ENCODE results near the gene SLC9A9.
"Not testable (repeated sequence)": the region's sequence is repeated elsewhere in the genome, so short reads cannot be mapped to it uniquely, and the experiment has no call there.

The SLC9A9 gene

GRCh38 chr3:143441516-143442171, 406.6 kb downstream of the SLC9A9 start:
- no peak for DNase-seq

- DNase-seq = peak in 1 of 3 experiments; percentile 7
Observed at GRCh38 chr3:143439817-143440216, 408.5 kb downstream of the SLC9A9 start.

- DNase-seq = no peak
Observed at GRCh38 chr3:143437405-143437804, 410.9 kb downstream of the SLC9A9 start.

- DNase-seq = no peak
Observed at GRCh38 chr3:143436231-143436930, 411.9 kb downstream of the SLC9A9 start.

- DNase-seq = no peak
Observed at GRCh38 chr3:143433787-143434378, 414.4 kb downstream of the SLC9A9 start.

GRCh38 chr3:143431298-143431697, 417.0 kb downstream of the SLC9A9 start:
- not testable (repeated sequence) for DNase-seq

- DNase-seq = no peak
Observed at GRCh38 chr3:143430568-143430967, 417.7 kb downstream of the SLC9A9 start.

GRCh38 chr3:143429628-143430514, 418.4 kb downstream of the SLC9A9 start:
- no peak for DNase-seq

GRCh38 chr3:143428294-143428693, 420.0 kb downstream of the SLC9A9 start:
- DNase-seq = no peak

- DNase-seq = no peak
Observed at GRCh38 chr3:143427631-143428030, 420.6 kb downstream of the SLC9A9 start.

GRCh38 chr3:143424874-143425273, 423.4 kb downstream of the SLC9A9 start:
- DNase-seq = peak in 1 of 3 experiments; percentile 20

GRCh38 chr3:143421556-143421955, 426.7 kb downstream of the SLC9A9 start:
- no peak for DNase-seq

GRCh38 chr3:143419611-143420010, 428.7 kb downstream of the SLC9A9 start:
- DNase-seq = no peak

- DNase-seq = no peak
Observed at GRCh38 chr3:143418391-143418790, 429.9 kb downstream of the SLC9A9 start.

GRCh38 chr3:143416229-143416628, 432.0 kb downstream of the SLC9A9 start:
- no peak for DNase-seq

GRCh38 chr3:143414571-143415253, 433.6 kb downstream of the SLC9A9 start:
- no peak for DNase-seq

GRCh38 chr3:143413372-143413771, 434.9 kb downstream of the SLC9A9 start:
- no peak for DNase-seq

GRCh38 chr3:143412084-143412483, 436.2 kb downstream of the SLC9A9 start:
- no peak for DNase-seq

GRCh38 chr3:143410259-143410658, 438.0 kb downstream of the SLC9A9 start:
- no peak for DNase-seq

- no peak for DNase-seq
Observed at GRCh38 chr3:143408771-143409170, 439.5 kb downstream of the SLC9A9 start.

GRCh38 chr3:143402602-143403001, 445.7 kb downstream of the SLC9A9 start:
- no peak for DNase-seq

- DNase-seq = no peak
Observed at GRCh38 chr3:143396790-143397189, 451.5 kb downstream of the SLC9A9 start.

GRCh38 chr3:143389388-143389787, 458.9 kb downstream of the SLC9A9 start:
- DNase-seq = no peak
